VCaP (cell line): ENCODE results near the gene LBH.

Experiments
- H3K27ac ChIP-seq: fragments of 450-650 bp; 2 replicates; pipeline ENCODE4 v1.5.1; 2017
- CTCF ChIP-seq: fragments of 450-650 bp; conservative IDR thresholded peaks from 2 replicates; pipeline ENCODE4 v1.5.1; 2017; ENCODE audit warnings: mild to moderate bottlenecking, moderate library complexity

LBH gene

GRCh38 chr2:30260941-30261340, 29.6 kb downstream of the LBH start:
- TF ChIP-seq CTCF, result no peak
- no peak overlapping the region for H3K27ac ChIP-seq

GRCh38 chr2:30261695-30262211, 30.4 kb downstream of the LBH start:
- H3K27ac ChIP-seq, result no peak overlapping the region
- no peak for TF ChIP-seq CTCF

GRCh38 chr2:30262716-30263309, 31.5 kb downstream of the LBH start:
- H3K27ac ChIP-seq, result no peak overlapping the region
- TF ChIP-seq CTCF, result no peak

- no peak for TF ChIP-seq CTCF
- H3K27ac ChIP-seq, result no peak overlapping the region
These were observed 32.9 kb downstream of the LBH start for GRCh38 chr2:30264274-30264673.

- TF ChIP-seq CTCF, result no peak
- H3K27ac ChIP-seq, result no peak overlapping the region
These were observed 34.0 kb downstream of the LBH start for GRCh38 chr2:30265052-30266015.

GRCh38 chr2:30266051-30266621, 34.8 kb downstream of the LBH start:
- H3K27ac ChIP-seq, result no peak overlapping the region
- no peak for TF ChIP-seq CTCF

GRCh38 chr2:30266705-30267104, 35.4 kb downstream of the LBH start:
- no peak for TF ChIP-seq CTCF
- no peak overlapping the region for H3K27ac ChIP-seq
